Glomerular endothelial cell (primary cell): ENCODE data around the gene NUTM2G. TPM values are rescaled to one million over a fixed set of nuclear protein-coding genes. Genes with fewer than 3 reads are reported as not detected.
"Not testable (repeated sequence)": the region's sequence is repeated elsewhere in the genome, so short reads cannot be mapped to it uniquely, and the experiment has no call there.

ENCODE experiments used
- DNase-seq: peaks from one replicate; pipeline ENCODE4 v3.0.0-alpha.2; 2011; ENCODE audit warnings: low read depth, low spot score; ENCODE audit errors: extremely low read depth
- total RNA-seq: library from RNA; depleted of rRNA; stranded (reverse); fragments of >200 nt; gene quantifications from 2 replicates; pipeline ENCODE4 v1.2.3, GENCODE V29; 2015

NUTM2G gene
- total RNA-seq, 1 donor from 2014 or later = not detected

DNA sequence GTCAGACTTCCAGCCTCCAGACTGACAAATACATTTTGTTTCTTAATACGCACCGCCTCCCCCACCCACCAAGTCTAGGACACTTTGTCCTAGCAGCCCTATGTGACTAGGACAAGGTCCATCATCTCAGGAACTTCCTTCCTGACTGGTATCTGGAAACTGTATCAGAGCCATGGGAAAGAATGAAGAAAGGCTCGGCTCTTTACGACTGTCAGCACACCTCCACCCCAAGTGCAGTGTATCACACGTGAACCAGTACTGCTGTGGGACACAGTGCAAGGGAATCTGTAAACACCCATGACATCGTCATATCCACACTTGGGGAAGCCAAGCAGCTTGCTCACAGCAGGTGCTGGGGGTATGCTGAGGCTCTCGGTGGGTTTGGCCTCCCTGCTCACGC lies 13.0 kb downstream of the NUTM2G start:
- not testable (repeated sequence) for DNase-seq

DNA sequence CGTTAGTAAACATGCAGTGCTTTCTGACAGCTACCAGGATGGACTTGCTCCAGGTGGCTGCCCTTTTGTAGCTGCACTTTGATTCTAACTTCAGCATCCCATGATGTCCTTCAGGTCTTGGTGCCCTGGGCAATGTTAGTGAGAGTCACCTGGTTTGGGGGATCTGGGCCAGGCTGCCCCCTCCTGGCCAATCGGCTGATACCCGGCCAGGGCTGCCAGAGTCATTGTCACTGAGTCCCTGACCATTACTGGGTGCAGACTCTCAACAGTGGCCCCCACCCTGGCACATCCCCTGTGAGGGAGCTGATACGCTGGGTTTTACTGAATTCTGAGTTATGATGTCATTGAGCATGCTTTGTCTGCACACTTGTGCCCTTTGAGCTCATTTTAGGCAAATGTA lies 13.5 kb downstream of the NUTM2G start:
- DNase-seq = not testable (repeated sequence)

DNA sequence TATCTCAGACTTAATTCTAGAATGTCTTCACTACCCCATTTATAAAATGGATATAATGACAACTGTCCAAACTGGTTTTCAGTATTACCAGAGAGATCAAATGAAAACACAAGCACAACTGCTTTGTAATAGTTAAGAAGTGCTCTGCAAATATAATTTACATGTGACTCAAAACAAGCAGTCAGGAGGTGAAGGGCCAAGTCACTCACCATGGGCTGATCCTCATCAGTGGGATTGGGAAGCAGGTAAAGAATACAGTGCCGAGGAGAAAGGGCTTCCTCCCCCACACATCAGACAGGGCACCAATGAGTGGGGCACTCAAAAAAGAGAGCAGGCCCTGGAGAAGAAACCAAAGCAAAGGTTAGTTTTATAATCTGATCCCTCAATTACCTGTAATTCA lies 20.7 kb downstream of the NUTM2G start:
- not testable (repeated sequence) for DNase-seq

DNA sequence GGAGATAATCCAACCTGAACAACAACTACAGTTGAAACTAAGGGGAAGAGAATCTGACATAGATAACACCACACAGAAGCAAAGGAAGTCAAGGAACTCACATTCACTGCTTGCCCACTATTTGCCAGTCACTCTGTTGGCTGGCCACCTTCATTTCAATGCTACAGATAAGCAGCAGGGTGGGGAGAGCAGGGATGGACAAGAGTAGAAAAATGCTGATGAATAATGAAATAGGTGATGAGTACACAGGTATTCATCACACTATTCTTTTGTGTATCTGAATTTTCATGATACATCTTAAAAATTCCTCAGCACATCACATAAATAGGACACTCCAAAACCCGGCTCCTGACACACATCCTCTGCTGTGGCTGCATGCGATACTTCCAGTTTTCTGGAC lies 21.9 kb downstream of the NUTM2G start:
- DNase-seq = not testable (repeated sequence)

DNA sequence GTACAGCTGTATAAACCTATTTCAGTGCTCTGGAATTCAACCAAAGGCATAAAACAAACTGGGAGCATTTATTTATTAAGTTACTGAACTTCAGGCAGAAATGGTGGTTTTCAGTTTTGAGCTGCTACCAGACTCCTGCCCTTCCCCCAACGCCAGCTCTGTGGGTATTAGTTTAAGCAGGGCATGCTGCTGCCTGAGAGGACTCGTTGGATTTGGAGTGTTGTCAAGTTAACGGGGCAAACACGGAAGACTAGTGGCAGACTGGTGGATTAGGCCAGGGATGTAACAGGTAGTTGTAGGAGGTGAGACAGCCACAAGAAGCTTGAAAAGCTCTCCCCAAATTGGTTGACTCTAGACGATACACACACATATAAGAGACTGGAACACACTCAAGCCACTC lies 38.9 kb downstream of the NUTM2G start:
- DNase-seq = not testable (repeated sequence)

DNA sequence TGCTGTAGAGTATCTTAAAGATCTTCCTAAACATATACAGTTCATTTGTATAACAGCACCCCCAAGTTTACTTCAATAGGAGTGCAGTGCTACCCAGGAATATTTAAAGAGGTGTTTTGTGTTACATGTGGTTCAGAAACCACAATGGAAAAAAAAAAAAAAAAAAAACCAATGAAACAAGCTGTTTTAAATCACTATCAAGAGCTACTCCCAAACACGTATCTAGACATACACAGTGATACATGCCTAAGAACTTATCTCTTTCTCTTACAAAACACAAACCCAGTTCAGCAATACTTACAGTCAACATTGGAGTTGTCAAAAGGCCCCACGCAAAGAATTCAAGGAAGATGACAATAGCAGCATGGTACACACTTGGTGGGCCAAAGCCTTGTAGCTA lies 43.9 kb downstream of the NUTM2G start:
- DNase-seq = not testable (repeated sequence)

DNA sequence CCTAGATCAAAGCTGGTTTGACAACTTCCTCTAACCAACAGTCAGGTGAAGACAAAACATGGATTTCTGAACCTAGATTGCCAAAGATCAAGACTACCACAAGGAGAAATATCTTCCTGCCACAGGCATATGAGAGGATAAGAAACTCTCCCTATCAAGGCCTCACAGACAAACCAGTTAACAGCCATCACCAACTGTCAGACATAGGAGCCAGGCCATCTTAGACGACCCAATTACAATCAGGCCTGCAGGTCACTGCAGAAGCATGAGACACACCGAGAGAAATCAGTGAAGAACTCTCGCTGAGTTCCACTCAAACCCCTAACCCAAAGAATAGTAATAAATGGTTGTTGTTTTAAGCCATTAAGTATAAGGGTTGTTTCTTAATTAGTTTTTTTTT lies 45.4 kb downstream of the NUTM2G start:
- not testable (repeated sequence) for DNase-seq

DNA sequence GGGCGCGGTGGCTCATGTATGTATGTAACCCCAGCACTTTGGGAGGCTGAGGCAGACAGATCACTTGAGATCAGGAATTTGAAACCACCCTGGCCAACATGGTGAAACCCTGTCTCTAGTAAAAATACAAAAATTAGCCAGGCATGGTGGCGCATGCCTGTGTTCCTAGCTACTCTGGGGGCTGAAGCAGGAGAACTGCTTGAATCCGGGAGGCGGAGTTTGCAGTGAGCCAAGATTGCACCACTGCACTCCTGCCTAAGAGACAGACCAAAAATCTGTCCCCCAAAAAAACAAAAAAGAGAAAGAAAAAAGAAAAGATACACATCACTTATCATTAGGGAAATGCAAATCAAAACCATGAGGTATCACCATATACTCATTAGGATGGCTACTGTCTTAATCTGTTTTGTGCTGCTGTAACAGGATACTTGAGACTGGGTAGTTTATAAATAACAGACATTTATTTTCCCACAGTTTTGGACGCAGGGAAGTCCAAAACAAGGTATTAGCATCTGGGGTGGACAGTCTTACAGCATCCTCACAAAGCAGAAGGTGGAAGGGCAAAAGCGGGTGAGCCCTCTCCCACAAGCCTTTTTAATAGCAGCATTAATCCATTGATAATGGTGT lies 55.0 kb downstream of the NUTM2G start:
- DNase-seq = not testable (repeated sequence)

DNA sequence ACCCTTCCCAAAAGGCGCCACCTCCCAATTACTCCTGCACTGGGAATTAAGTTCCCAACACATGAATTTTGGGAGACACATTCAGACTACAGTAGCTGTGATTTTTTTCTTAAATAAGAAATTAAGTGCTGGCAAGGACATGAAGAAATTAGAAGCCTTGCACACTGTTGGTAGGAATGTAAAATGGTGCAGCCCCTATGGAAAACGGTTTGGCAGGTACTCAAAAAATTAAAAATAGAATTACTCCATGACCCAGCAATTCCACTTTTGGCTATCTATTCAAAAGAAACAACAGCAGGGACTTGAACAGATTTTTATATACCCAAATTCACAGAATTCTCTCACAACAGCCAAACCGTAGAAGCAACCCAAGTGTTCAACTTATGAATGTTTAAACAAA lies 55.5 kb downstream of the NUTM2G start:
- not testable (repeated sequence) for DNase-seq

DNA sequence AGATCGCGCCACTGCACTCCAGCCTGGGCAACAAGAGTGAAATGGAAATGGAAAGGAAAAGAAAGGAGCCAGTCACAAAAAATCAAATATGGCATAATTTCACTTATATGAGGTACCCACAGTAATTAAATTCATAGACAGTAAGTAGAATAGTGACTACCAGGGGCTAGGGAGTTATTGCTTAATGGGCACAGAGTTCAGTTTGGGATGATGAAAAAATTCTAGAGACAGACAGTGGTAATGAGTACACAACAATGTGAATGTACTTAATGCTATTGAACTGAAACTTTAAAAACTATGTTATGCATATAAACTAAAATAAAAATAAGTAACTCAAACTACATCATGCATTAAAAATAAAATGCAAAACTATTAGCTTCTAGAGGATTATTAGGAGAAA lies 56.2 kb downstream of the NUTM2G start:
- DNase-seq = not testable (repeated sequence)

Other genes starting within 250 kb of the NUTM2G start
- 4.8 and 6.3 TPM in 2 replicates for gene ZNF510, start 150.8 kb upstream of the NUTM2G start, total RNA-seq
- gene ZNF782, start 74.3 kb upstream of the NUTM2G start, total RNA-seq = 2.6 and 4.2 TPM in 2 replicates
- gene CTSV, start 110.3 kb downstream of the NUTM2G start, total RNA-seq = 0.19 and 1.6 TPM in 2 replicates